Stimulated activated CD4-positive, alpha-beta T cell treated with anti-CD3 and anti-CD28 coated beads, Interleukin-4, amount 100 ng/mL, for 48 hours (primary cell): Measurements from ENCODE around the gene MYO5B.

Source experiments
- DNase-seq, 2 donors: peaks; one replicate each; pipeline ENCODE4 v3.0.0-alpha.2; 2020; ENCODE audit warnings: low read depth in 2 of 2

Gene MYO5B

DNA sequence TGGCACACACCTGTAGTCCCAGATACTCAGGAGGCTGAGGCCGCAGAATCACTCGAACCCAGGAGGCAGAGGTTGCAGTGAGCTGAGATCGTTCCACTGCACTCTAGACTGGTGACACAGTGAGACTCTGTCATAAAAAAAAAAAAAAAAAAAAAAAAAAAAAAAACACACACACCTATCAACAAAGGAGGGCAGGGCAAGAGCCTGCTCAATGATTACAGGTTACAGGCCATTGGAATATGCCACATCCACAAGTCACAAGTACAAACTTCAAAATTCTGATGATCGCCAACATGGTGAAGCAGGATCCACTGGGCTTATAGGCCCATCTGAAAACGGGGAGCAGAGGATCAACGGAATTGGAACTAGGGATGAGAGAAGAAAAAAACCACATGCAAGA is 6.3 kb downstream of the MYO5B start:
- no peak for DNase-seq

DNA sequence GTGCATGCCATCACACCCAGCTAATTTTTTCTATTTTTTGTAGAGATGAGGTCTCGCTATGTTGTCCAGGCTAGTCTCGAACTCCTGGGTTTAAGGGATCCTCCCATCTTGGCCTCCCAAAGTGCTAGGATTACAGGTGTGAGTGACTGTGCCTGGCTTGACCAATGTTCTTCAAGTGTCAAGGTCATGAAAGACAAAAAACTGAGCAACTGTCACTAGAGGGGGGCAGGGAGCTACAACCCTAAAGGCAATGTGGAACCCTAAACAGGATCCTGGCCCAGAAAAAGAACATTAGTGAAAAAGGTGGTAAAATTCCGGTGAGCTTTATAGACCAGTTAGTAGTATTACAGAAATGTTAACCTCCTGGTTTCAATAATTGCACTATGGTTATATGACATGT is 7.3 kb downstream of the MYO5B start:
- no peak for DNase-seq

DNA sequence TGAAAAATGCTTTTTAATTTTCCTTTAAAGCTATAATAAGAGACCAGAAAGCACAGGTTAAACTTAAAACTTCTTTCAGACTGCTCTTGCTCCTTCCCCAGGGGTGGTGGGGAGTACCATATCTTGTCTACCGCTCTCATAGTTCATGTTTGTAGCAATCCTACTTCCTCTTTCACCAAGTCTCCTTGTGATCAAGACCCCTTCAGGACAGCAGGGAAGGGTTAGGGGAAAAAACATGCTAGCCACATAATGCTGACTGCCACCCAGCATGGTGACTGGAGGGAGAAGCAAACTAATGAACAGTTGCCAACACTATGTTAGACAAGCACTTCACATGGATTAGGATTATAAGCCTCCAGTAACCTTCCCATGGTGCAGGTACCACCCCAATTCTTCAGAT is 8.6 kb downstream of the MYO5B start:
- DNase-seq: no peak

DNA sequence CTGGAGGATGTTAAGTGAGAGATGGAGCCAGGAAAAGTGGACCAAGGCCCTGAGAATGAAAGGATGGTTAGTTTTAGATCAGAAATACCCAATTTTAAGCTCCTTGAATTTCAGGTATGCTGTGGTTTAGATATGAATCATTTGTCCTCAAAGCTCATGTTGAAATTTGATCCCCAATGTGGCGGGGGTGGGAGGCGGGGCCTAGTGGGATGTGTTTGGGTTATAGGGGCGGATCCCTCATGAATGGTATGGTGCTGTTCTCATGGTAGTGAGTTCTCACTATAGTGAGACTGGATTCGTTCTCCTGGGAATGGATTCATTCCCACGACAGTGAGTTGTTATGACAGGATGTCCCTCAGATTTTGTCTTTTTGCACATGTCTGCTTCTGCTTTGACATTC is 11.4 kb downstream of the MYO5B start:
- DNase-seq: no peak

DNA sequence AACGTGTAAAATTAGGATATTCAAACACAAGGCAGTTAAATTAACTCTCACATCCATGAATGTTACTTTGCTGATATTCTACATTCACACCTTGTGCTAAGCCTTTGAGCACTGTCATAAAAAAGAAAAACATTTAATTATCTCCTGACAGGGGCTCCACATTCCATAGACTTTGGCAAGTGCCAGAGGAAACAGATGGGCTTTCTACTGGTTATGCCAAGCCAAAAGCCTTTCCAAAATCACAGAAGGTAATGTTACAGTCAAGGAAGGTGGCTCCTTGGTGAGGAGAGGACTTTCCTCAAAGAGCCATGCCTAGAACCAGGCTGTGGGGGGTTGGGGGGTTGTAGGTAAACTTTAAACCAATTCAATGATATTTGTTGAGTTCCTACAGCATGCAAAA is 12.4 kb downstream of the MYO5B start:
- DNase-seq: no peak

DNA sequence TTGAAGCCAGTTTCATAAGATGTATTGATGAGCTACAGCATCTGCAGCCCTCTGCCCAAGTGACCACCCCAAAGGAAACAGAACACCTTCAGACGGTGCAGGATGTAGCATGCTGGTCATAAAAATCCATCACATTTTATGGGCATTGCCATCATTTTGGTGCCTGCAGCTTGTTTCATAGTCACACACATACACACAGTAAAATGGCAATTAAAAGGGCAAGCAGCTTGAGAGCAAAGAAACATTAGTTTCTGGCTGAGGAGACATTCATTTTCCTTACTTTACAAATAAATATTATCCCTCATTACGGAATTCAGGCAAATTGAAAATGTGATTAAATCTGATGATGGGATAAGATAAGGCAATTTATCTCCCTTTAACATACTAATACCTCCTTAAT is 13.4 kb downstream of the MYO5B start:
- DNase-seq: no peak

DNA sequence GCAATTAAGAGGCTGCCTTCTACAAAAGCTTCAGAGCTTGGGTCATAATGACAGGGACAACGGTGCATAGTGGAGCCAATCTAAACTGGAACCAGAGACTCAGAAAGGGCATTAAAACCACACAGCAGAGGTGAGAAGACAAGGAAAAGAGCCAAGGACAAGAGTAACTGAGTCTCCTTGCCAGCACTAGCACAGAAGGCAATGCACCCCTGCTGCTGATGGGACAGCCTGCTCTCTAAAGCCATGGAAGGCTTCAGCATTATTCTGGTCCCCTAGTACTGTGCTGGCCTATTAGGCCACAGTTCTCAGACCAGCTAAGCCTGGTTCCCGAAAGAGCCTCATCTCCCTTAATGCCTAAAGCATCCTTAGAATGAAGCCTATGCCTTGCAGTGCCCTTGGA is 15.5 kb downstream of the MYO5B start:
- no peak for DNase-seq

DNA sequence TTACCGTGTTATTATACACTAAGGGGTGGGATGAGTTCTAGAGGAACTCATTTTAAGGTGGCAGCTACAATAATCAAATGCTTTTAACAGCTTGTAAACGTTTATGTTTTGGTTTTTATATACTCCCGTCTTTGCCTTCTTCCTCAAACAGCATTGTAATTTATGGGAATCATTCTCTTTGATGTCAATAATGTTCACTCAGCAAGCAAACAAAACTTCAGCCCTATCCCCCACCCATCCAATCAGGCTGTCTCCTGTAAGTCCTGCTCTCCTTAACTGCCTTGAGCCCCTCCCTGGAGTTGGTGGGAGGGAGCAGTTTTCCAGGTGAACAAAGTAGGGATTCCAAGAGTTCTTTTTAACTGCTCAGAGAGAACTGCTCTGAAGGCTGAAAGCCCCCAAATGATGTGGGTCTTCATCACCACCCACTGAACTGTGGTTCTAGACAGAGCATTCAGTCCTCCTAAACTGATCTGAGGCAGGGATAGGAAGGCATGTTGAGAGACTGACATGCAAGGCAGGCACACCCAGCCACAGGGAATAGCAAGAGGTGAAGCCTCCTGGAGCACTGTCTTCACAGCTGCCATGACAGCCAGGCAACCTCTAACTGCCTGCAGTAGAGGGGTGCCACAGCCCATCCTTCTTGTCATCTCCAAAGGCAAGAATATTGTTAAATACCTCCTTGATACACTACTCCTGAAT is 17.5 kb downstream of the MYO5B start:
- no peak for DNase-seq

DNA sequence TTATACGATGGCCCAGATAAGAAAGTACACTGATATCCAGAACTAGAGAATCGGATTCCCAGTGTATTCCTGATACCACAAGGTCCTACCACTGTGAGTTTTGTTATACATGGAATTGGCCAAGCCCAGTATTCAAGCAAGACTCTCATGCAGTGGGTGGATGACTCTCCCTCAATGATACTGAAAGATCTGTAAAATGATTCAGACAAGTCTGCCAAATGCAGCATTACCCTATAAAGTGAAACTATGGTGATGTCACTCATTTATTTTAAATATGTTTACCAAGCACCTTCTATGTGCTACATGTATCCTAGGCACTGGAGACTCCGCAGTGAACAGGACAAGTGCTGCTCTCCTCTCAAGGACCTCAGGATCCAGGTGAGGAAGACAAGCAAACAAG is 22.6 kb downstream of the MYO5B start:
- no peak for DNase-seq

DNA sequence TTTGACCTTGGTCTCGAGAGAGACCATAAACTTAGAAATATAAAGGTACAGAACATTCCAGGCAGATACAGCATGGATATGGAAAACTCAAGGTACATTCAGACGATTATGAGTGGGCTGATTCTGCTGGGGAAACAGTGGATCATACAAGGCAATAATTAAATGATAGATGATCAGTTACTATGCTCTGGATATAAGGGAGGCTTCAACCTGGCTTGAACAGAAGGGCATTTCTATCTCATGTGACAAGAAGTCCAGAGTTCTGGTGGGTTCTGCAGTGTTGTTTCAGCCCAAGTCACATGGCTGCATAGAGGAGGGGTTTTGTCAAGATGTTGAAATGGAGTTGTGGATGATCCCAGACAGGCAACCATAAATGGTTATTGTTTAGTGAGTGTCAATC is 23.5 kb downstream of the MYO5B start:
- DNase-seq: no peak

DNA sequence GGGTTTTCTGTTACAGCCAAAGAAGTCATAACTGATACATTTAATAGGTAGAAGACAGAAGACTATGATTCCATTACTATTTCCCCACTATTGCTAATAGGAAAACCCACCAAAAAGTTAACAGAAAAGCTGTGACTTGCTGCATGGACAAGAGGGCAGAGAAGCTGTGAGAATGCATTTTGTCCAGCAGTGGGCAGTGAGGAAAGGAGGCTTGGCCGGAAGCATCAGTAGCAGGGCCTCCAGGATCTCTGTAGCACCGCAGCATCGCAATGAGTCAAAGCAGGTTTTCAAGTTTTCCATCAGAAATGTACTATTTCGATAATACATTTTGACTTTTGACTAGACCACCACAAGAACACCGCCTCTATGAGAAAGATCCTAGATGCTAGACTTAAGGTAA is 24.9 kb downstream of the MYO5B start:
- DNase-seq: no peak

DNA sequence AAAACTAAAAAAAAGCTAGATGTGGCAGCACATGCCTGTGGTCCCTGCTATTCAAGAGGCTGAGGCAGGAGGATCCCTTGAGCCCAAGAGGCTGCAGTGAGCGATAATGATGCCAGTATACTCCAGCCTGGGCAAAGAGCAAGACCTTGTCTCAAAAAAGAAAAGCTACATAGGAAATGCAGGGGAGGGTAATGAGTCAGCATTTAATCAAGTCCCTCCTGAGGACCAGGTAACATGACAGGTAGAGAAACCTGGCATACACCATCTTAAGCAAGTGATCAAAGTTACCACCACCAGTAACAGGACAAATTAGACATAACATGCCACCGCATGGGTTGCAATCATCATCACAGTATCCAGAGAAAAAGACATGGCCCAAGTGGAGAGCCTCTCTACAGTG is 25.8 kb downstream of the MYO5B start:
- DNase-seq: no peak

DNA sequence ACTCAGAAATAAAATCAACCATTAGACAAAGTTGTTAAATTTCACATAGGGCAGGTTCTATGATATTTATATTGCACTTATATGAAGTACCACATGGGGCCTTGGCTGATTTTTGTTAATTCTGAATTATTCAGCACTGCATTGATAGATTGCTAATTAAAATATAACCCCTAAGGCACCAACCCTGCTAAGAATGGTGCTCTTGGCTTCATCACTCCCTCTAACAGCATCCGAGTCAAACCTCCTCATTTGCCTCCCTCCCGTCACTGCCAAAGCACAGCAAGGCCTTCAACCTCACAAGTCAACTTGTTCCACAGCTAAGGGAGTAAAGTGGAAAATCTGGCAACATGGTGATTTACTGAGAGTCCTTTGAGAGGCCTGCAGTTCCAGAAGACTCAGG is 27.0 kb downstream of the MYO5B start:
- DNase-seq: no peak

DNA sequence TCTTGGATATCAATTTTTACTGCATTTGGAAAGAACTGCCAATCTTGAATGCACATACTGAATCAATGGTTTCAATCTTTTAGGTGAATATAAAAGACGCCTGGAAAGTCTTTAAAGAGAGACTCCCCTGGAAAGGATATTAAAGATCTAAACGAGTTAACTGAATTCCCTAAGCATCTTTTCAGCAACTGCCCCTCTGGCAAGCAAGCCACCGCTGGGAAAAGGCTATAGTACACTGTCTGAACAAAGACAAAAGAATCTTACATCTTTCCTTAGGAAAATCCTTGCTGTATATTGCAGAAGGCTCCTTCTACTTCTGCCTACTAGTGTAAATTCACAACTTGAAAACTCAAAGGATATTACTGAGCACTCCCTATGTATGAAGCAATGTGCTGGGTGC is 28.0 kb downstream of the MYO5B start:
- DNase-seq: no peak

DNA sequence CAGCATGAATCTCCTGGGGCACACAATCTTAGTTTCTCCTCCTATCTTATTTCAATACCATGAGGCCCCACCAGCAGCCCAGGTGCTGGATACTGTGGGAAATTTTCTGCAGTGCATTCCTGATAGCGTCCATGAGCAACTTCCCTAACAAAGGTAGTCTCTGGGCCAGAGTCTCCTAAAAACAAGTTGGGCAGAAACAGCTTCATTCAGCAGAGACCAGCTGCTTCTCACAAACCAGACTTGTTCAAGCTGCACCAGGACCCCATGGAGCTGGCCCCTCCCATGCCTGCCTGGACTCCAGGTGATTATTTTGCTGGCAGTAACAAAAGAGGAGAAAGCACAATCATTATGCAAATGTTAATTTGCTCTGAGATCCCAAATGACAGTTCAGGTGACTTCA is 31.4 kb downstream of the MYO5B start:
- DNase-seq: no peak

DNA sequence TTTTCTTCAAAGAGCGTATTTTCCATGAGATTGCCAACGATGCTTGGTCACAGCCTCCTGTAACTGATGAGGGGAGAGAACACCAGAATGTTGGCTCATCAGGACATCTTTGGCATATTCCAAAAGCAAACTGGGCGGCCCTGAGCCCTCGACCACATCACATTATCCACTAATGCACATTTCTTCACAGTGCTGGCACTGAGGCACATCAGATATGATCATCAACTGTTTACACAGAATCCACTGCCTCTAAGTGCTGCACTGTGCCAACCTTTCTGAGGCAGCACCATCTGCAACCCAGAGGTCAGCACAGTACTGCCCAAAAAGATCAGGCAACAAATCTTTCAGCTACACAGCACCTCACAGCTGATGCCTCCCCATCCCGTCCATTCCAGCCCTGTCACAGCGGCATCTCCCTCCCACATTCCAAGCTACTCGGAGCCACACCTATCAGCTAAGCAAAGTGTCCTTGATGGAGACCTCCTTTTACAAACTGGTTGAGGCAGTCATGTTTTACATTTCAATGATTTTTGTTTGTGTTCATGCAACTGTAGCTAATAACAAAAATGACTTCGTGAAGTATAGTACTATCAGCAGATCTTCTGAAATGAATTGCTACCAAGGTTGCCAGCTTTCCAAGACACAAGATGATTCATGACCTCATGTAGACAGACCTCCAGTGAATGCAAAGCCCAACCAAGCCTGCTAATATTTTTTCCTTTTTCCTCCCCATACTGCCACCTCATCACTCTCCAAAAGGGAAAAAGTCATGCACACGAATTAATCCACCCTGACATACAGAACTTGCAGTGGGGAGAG is 32.3 kb downstream of the MYO5B start:
- DNase-seq: no peak

DNA sequence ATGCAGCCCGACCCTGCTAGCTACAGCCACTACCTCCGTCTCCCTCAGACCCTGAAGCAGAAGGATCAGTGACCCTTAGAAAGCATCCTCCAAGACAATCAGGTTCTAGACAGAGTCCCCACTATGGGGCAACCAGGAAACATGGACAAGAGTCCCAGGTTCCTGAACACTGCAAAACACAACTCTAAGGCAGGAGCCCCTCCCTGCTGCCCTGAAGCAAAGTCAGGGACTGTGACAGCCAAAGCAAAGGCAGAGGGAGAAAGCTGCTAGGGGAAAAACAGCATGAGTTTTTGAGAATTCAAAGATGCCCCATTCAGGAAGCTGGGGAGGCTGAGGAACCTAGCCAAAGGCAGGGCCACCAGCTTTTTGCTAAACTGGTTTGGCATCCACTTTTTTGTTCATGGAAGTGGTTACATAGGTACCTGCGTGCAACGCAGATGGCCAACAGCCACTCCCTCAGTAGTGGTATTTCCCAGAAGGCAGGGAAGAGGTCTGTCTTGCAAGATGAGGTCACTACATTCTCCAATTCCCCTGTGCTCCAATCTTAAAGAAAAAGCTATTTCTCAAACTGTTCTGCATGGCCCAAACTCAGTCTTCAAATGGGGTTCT is 33.2 kb downstream of the MYO5B start:
- no peak for DNase-seq

DNA sequence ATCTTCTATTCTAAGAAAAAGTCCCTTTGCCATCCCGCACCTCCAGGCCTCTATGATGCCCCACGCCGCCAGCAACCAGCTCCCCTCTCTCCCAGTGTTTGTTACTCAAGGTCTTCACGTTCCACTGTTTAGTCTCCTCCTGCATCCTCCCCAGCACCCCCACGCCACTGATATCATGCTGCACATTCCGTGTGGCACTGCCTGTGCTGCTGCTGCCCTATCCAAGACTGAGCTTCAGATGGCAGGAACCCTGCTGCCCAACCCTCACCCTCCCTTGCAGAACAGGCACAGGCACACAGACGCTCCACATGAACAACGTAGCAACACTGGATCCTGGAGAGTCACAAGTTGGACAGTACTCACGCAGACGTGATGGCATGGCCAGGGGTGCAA is 35.3 kb downstream of the MYO5B start:
- DNase-seq: no peak

DNA sequence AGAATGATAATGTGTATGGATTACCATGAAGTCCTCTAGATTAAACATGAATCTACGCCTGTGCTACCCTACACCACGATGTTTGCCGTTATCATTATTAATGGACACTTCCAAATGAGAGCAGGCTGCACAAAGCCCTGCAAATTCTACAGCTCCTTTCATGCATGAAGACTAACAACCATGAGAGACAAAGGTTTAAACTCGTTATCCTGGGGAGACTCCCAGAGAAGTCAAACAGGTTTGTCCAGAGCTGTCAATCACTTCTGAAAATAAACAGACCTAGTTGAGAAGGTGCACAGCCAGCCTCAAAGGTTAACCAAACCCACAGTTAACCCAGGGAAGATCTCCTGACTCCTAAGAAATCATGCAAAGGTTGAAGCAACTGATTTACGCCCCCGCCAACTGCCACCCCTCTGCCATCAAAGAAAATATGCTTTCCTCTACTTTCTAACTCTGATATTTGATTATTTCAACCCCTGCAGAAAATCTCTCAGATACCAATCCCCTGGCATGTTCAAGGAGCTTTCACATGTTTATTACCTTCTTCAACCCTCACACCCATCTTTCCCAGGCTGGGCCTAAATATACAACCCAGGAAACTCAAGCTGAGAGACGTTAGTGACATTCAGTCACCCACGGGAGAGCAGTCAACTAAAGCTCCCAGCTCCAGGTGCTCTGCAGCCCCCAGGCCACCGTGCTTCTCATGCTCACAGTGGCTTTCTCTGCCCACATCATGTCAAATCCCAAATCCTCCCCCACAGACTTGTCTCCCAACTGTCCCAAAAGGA is 35.9 kb downstream of the MYO5B start:
- DNase-seq: no peak

DNA sequence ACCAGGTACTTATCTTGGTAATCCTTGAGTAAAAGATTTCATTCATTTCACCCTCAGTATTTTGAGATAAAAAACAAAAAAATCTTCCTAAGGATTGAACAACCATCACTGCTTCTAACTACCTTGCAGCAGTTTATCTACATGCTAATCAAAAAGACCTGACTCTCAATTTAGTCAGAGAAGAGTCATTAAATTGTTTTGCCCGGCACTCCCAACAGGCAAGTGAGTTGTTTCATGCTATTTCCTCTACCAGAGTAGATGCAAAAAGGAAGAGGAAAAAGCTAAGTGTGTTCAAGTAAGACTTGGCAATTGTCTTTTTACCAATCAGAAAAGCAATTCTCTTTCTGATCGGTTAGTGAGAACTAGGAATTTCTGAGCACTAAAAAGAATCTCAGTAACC is 39.5 kb downstream of the MYO5B start:
- DNase-seq: no peak

DNA sequence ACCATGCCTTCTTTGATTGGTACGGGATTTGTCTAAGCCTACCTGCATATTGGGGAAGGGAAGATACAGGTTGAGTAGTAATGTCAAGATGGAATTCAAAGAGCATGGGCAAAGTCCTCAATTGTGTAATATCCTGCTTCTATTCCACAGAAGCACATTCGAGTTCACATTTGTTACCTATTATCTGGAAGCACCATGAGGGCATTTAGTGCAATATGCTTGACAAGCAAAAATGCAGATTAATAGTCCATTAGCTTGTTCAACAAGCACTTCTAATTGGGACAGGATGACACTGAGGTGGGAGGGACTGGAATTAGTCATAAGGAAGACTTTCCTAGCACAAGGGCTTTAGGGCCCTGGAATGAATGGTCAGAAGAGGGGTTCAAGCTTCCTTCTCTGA is 40.5 kb downstream of the MYO5B start:
- no peak for DNase-seq

DNA sequence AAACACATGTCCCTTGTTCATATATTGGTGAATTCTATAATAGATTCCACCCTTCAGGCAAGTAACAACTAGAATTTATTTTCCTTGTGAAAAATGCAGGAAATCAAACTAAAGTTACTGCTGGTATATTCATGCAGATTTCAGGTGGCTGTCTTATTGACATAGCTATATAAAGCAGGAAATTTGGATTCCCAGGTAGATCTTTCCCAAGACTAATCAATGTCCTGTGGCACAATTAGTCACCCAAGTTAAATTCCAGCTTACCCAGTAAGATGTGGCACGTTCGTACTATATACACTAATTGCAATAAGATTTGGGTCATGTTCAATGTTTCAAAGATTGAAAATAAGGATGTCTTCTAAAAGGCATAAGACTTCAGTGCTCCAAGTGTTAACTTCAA is 42.0 kb downstream of the MYO5B start:
- DNase-seq: no peak
